Stimulated activated CD8-positive, alpha-beta memory T cell treated with anti-CD3 and anti-CD28 coated beads, Interleukin-12 subunit alpha, Interleukin-12 subunit beta, amount 100 ng/mL, for 1 hour (primary cell): Measurements from ENCODE around the gene NOTO.
A peak's percentile ranks its signal among the peaks of the same experiment; 100 is the strongest.
"Not testable (repeated sequence)": the region's sequence is repeated elsewhere in the genome, so short reads cannot be mapped to it uniquely, and the experiment has no call there.

Experiments
- DNase-seq: peaks from one replicate; pipeline ENCODE4 v3.0.0-alpha.2; 2020; ENCODE audit warnings: low read depth

NOTO gene

GRCh38 chr2:73202156-73203054 lies at the start of gene NOTO:
NOTO (plus strand) TSS chr2:73202574; CDS start chr2:73202667, 93 bp downstream.
- DNase-seq: no peak

- DNase-seq: no peak
Measured at GRCh38 chr2:73156539-73157124, 45.7 kb upstream of the NOTO start.

- DNase-seq: no peak
Measured at GRCh38 chr2:73162856-73163391, 39.5 kb upstream of the NOTO start.

GRCh38 chr2:73163483-73164367 lies 38.6 kb upstream of the NOTO start:
- DNase-seq: peak; percentile 42

GRCh38 chr2:73165978-73166377 lies 36.4 kb upstream of the NOTO start:
- DNase-seq: not testable (repeated sequence)

GRCh38 chr2:73166813-73167212 lies 35.6 kb upstream of the NOTO start:
- DNase-seq: not testable (repeated sequence)

- not testable (repeated sequence) for DNase-seq
Measured at GRCh38 chr2:73168348-73168747, 34.0 kb upstream of the NOTO start.

GRCh38 chr2:73170341-73170740 lies 32.0 kb upstream of the NOTO start:
- not testable (repeated sequence) for DNase-seq

- DNase-seq: no peak
Measured at GRCh38 chr2:73172963-73173362, 29.4 kb upstream of the NOTO start.

- no peak for DNase-seq
Measured at GRCh38 chr2:73173781-73174180, 28.6 kb upstream of the NOTO start.

- DNase-seq: no peak
Measured at GRCh38 chr2:73174244-73174643, 28.1 kb upstream of the NOTO start.

GRCh38 chr2:73174941-73175662 lies 27.3 kb upstream of the NOTO start:
- DNase-seq: no peak

GRCh38 chr2:73175663-73176204 lies 26.6 kb upstream of the NOTO start:
- peak; percentile 54 for DNase-seq

- no peak for DNase-seq
Measured at GRCh38 chr2:73176205-73176880, 26.0 kb upstream of the NOTO start.

- peak; percentile 85 for DNase-seq
Measured at GRCh38 chr2:73176881-73177644, 25.3 kb upstream of the NOTO start.

- no peak for DNase-seq
Measured at GRCh38 chr2:73177645-73178255, 24.6 kb upstream of the NOTO start.

- DNase-seq: no peak
Measured at GRCh38 chr2:73185965-73186364, 16.4 kb upstream of the NOTO start.

- no peak for DNase-seq
Measured at GRCh38 chr2:73187549-73187948, 14.8 kb upstream of the NOTO start.

- DNase-seq: no peak
Measured at GRCh38 chr2:73197579-73197978, 4.8 kb upstream of the NOTO start.
